ENCODE results near the gene HOXD13.

The HOXD13 gene

GRCh38 chr2:176135035-176135440 lies 42.5 kb downstream of the HOXD13 start:
- DNase-seq (ENCODE audit: low read depth): no peak
- H3K4me3 ChIP-seq (ENCODE audit: low read depth, low read length): no peak overlapping the region
- TF ChIP-seq MAX (IDR thresholded peaks at IDR 0.05; ENCODE audit: low read depth, low read length) (no peak), POLR2A (IDR thresholded peaks at IDR 0.05; ENCODE audit: extremely low read depth, insufficient read length) (no peak), CTCF (IDR thresholded peaks at IDR 0.05; ENCODE audit: low read depth, low read length) (no peak), MYC (IDR thresholded peaks at IDR 0.05; ENCODE audit: low read depth, low read length) (no peak)

GRCh38 chr2:176136374-176137251 lies 44.1 kb downstream of the HOXD13 start:
- TF ChIP-seq MAX (IDR thresholded peaks at IDR 0.05; ENCODE audit: low read depth, low read length): no peak
- peak; percentile 38 for DNase-seq (ENCODE audit: low read depth)
- H3K4me3 ChIP-seq (ENCODE audit: low read depth, low read length): no peak overlapping the region

GRCh38 chr2:176137252-176137580 lies 44.7 kb downstream of the HOXD13 start:
- H3K4me3 ChIP-seq (ENCODE audit: low read depth, low read length): no peak overlapping the region
- TF ChIP-seq POLR2A (IDR thresholded peaks at IDR 0.05; ENCODE audit: extremely low read depth, insufficient read length) (no peak), CTCF (IDR thresholded peaks at IDR 0.05; ENCODE audit: low read depth, low read length) (no peak), MAX (IDR thresholded peaks at IDR 0.05; ENCODE audit: low read depth, low read length) (no peak), MYC (IDR thresholded peaks at IDR 0.05; ENCODE audit: low read depth, low read length) (no peak)

GRCh38 chr2:176137906-176138305 lies 45.4 kb downstream of the HOXD13 start:
- no peak for TF ChIP-seq CTCF (IDR thresholded peaks at IDR 0.05; ENCODE audit: low read depth, low read length)
- no peak for TF ChIP-seq MAX (IDR thresholded peaks at IDR 0.05; ENCODE audit: low read depth, low read length)
- TF ChIP-seq POLR2A (IDR thresholded peaks at IDR 0.05; ENCODE audit: extremely low read depth, insufficient read length): no peak
- no peak for TF ChIP-seq MYC (IDR thresholded peaks at IDR 0.05; ENCODE audit: low read depth, low read length)
- DNase-seq (ENCODE audit: low read depth): no peak
- H3K4me3 ChIP-seq (ENCODE audit: low read depth, low read length): no peak overlapping the region

More at GRCh38 chr2:176137252-176137580, 44.7 kb downstream of the HOXD13 start:
- DNase-seq (ENCODE audit: low read depth): no peak

GRCh38 chr2:176138526-176138922 lies 46.0 kb downstream of the HOXD13 start:
- H3K4me3 ChIP-seq (ENCODE audit: low read depth, low read length): no peak overlapping the region
- DNase-seq (ENCODE audit: low read depth): no peak
- no peak for TF ChIP-seq CTCF (IDR thresholded peaks at IDR 0.05; ENCODE audit: low read depth, low read length)

GRCh38 chr2:176138923-176139660 lies 46.6 kb downstream of the HOXD13 start:
- no peak overlapping the region for H3K4me3 ChIP-seq (ENCODE audit: low read depth, low read length)
- no peak for DNase-seq (ENCODE audit: low read depth)
- TF ChIP-seq MYC (IDR thresholded peaks at IDR 0.05; ENCODE audit: low read depth, low read length) (no peak), CTCF (IDR thresholded peaks at IDR 0.05; ENCODE audit: low read depth, low read length) (no peak), POLR2A (IDR thresholded peaks at IDR 0.05; ENCODE audit: extremely low read depth, insufficient read length) (no peak)
